PC-9 (cell line): Measurements from ENCODE around the gene TSPEAR. TPM values are rescaled to one million over a fixed set of nuclear protein-coding genes. Genes with fewer than 3 reads are reported as not detected.

ENCODE experiments used
- BruUV-seq: library from RNA; stranded (reverse); fragments of 400-500 nt; replicated peaks from 2 replicates; lab custom pipeline; 2021; lab: Mats Ljungman, UMichigan
- CTCF ChIA-PET: fragments of 300-600 bp; sonication (Branson Sonifier 250); formaldehyde crosslinking; loops from one replicate; lab custom pipeline; 2022; ENCODE audit warnings: antibody characterized with exemption; lab: Charles Lee
- POLR2A ChIA-PET: fragments of 300-600 bp; sonication (Branson Sonifier 250); formaldehyde crosslinking; loops from one replicate; lab custom pipeline; 2022; ENCODE audit warnings: antibody characterized with exemption; ENCODE audit not compliant: unreplicated experiment; lab: Charles Lee
- DNase-seq, 2 experiments: peaks; one replicate each; pipeline versions ENCODE4 v3.0.0 to v3.0.0-alpha.2; 2015 to 2022; ENCODE audit warnings: mixed read lengths in 1 of 2
- H2AFZ ChIP-seq: fragments of 200-600 bp; sonication (generic); 2 replicates; pipeline ENCODE4 v1.8.1; 2017; ENCODE audit warnings: antibody characterized with exemption
- H3F3A ChIP-seq: fragments of 200-600 bp; sonication (generic); 2 replicates; pipeline ENCODE4 v1.8.1; 2017; ENCODE audit warnings: antibody characterized with exemption, mild to moderate bottlenecking, low read depth; ENCODE audit not compliant: insufficient read depth
- H3K27ac ChIP-seq: fragments of 200-600 bp; sonication (generic); 2 replicates; pipeline ENCODE4 v1.6.1; 2016; ENCODE audit warnings: mixed run types
- H3K27me3 ChIP-seq: fragments of 200-600 bp; sonication (generic); 2 replicates; pipeline ENCODE4 v1.6.1; 2016; ENCODE audit warnings: low read depth, mixed run types; ENCODE audit not compliant: insufficient read depth
- H3K36me3 ChIP-seq: fragments of 200-600 bp; sonication (generic); 2 replicates; pipeline ENCODE4 v1.6.1; 2016; ENCODE audit warnings: low read depth, mixed run types
- H3K4me1 ChIP-seq: fragments of 200-600 bp; sonication (generic); replicated peaks from 2 replicates; pipeline ENCODE4 v1.6.1; 2016; ENCODE audit warnings: mixed run types; ENCODE audit not compliant: insufficient read depth
- H3K4me2 ChIP-seq: fragments of 200-600 bp; sonication (generic); 2 replicates; pipeline ENCODE4 v1.6.1; 2017; ENCODE audit warnings: mixed run types
- H3K4me3 ChIP-seq: fragments of 200-600 bp; sonication (generic); 2 replicates; pipeline ENCODE4 v1.6.1; 2016; ENCODE audit warnings: mixed run types
- H3K79me2 ChIP-seq: fragments of 200-600 bp; sonication (generic); 2 replicates; pipeline ENCODE4 v1.6.1; 2017; ENCODE audit warnings: low read depth, mixed run types
- H3K9me2 ChIP-seq: fragments of 200-600 bp; sonication (generic); 2 replicates; pipeline ENCODE4 v1.8.1; 2017; ENCODE audit warnings: mild to moderate bottlenecking; ENCODE audit not compliant: insufficient read depth
- H3K9me3 ChIP-seq: fragments of 200-600 bp; sonication (generic); 2 replicates; pipeline ENCODE4 v1.8.1; 2016; ENCODE audit warnings: low read depth; ENCODE audit not compliant: insufficient read depth
- H4K20me1 ChIP-seq: fragments of 200-600 bp; sonication (generic); 2 replicates; pipeline ENCODE4 v1.8.1; 2017; ENCODE audit not compliant: insufficient read depth
- EZH2 ChIP-seq: fragments of 200-600 bp; sonication (generic); IDR thresholded peaks from 2 replicates; pipeline ENCODE4 v1.8.0; 2017; ENCODE audit warnings: antibody characterized with exemption, low read depth
- intact Hi-C: fragments of 100-400 bp; cut with micrococcal nuclease; formaldehyde crosslinking; loops from one replicate; pipeline ENCODE4 v1.10.0; 2022; ENCODE audit not compliant: unreplicated experiment
- total RNA-seq: library from RNA; stranded (reverse); gene quantifications from 2 replicates; pipeline ENCODE4 v1.2.3, GENCODE V29; 2021
- TF ChIP-seq, protein P1 (sequence below): fragments of 200-600 bp; sonication (generic); conservative IDR thresholded peaks from 2 replicates; pipeline ENCODE4 v1.6.1; 2017; ENCODE audit warnings: mixed run types, antibody characterized with exemption, mild to moderate bottlenecking, moderate library complexity

Gene TSPEAR
- total RNA-seq, 1 experiment from 2014 or later = not detected

DNA sequence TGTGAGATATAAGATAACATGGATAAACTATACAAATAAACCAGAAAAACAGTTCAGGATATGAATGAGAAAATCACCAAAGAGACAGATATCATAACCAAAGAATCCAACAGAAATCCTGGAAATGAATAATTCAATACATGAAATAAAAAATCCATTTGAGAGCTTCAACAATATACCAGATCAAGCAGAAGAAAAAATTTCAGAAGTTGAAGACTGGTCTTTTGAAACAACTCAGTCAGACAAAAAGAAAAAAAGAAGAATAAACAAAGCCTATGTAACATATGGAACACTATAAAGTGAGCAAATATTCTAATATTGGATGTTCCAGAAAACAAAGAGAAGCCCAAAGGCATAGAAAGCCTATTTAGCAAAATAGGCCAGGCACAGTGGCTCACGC, 39.5 kb downstream of the TSPEAR start:
- CTCF ChIA-PET = no interaction called here
- no peak overlapping the region for H3K4me3 ChIP-seq
- POLR2A ChIA-PET = no interaction called here
- no peaks in the 10 kb centered on the region for H3K9me2 ChIP-seq
- no peaks in the 10 kb centered on the region for H3K79me2 ChIP-seq
- DNase-seq = no peak
- no peaks in the 10 kb centered on the region for H3K4me1 ChIP-seq
- no peak overlapping the region for H2AFZ ChIP-seq
- TF ChIP-seq, protein P1, sequence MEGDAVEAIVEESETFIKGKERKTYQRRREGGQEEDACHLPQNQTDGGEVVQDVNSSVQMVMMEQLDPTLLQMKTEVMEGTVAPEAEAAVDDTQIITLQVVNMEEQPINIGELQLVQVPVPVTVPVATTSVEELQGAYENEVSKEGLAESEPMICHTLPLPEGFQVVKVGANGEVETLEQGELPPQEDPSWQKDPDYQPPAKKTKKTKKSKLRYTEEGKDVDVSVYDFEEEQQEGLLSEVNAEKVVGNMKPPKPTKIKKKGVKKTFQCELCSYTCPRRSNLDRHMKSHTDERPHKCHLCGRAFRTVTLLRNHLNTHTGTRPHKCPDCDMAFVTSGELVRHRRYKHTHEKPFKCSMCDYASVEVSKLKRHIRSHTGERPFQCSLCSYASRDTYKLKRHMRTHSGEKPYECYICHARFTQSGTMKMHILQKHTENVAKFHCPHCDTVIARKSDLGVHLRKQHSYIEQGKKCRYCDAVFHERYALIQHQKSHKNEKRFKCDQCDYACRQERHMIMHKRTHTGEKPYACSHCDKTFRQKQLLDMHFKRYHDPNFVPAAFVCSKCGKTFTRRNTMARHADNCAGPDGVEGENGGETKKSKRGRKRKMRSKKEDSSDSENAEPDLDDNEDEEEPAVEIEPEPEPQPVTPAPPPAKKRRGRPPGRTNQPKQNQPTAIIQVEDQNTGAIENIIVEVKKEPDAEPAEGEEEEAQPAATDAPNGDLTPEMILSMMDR = no peak
- H3K27me3 ChIP-seq = peaks cover 38% of the 10 kb centered on the region
- H3K36me3 ChIP-seq = no peaks in the 10 kb centered on the region
- no peak overlapping the region for H3K4me2 ChIP-seq
- no peaks in the 10 kb centered on the region for H3F3A ChIP-seq
- no peaks in the 10 kb centered on the region for H3K9me3 ChIP-seq
- H3K27ac ChIP-seq = no peak overlapping the region
- BruUV-seq = no TSS peak
- intact Hi-C loops = no loop called here
- H4K20me1 ChIP-seq = no peaks in the 10 kb centered on the region

DNA sequence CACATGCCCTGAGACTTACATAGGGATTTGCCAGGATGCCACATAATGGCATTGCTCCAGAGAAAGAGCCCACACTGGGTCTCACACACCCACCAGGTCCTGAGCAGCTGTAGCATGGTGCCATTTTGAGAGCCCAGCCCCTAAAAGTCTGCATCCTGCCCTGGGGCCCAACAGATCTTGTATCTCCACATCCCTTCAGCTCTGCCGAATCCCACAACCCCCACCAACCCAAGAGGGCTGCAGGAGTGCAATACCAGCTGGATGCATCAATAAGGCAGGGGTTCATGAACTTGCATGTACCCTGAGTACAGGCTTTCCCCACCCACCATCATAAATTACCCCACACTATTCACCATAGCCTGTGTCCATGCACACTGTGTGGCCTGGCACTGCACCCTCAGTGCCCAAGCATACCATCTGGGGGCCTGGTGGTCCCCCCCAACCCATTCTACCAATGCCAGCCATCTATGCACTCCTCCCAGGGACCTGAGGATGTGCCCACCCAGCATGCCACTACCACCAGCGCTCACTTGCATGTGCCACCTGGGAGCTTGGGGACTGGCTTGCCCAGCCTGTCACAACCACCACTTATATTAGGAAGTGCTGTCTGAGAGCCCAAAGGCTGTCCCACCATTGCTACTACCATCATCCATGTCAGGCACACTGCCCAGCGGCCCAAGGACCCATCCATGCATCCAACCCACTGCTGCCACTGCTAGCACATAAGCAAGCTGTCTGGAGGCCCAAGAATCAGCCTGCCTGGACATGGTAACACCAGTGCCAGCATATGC, 40.5 kb downstream of the TSPEAR start:
- Histone ChIP-seq H3F3A (no peaks in the 10 kb centered on the region), H2AFZ (no peak overlapping the region), H3K27me3 (peaks cover 27% of the 10 kb centered on the region), H3K9me2 (no peaks in the 10 kb centered on the region), H3K79me2 (no peaks in the 10 kb centered on the region), H3K4me3 (no peak overlapping the region), H3K36me3 (no peaks in the 10 kb centered on the region), H3K4me1 (no peaks in the 10 kb centered on the region), H3K27ac (no peak overlapping the region), H4K20me1 (no peaks in the 10 kb centered on the region), H3K4me2 (no peak overlapping the region), H3K9me3 (no peaks in the 10 kb centered on the region)
- intact Hi-C loops = no loop called here
- CTCF ChIA-PET = no interaction called here
- DNase-seq = no peak
- POLR2A ChIA-PET = no interaction called here
- BruUV-seq = no TSS peak
- TF ChIP-seq, protein P1 = no peak
- no peak for TF ChIP-seq EZH2

DNA sequence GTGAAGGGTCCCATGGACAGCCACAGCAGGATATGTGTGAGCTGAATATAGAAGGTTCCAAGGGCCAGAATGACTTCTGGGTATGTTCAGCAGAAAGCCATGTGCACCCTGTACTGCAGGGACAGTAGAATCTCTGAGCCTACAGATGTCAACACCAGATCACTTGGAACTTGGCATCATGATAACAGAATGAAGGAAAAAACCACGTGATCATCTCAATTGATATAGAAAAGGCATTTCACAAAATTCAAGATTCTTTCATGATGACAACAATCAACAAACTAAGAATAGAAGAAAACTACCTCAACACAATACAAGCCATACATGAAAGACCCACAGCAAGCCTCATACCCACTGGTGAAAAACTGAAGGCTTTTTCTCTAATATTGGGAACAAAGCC, 43.8 kb downstream of the TSPEAR start:
- no peak for DNase-seq
- intact Hi-C loops = no loop called here
- ChIA-PET CTCF (no interaction called here), POLR2A (no interaction called here)
- Histone ChIP-seq H3K36me3 (no peaks in the 10 kb centered on the region), H4K20me1 (no peaks in the 10 kb centered on the region), H3K4me1 (no peaks in the 10 kb centered on the region), H3F3A (no peaks in the 10 kb centered on the region), H3K4me3 (no peak overlapping the region), H2AFZ (no peak overlapping the region), H3K9me3 (no peaks in the 10 kb centered on the region), H3K79me2 (no peaks in the 10 kb centered on the region), H3K27me3 (peaks cover 21% of the 10 kb centered on the region), H3K27ac (no peak overlapping the region), H3K4me2 (no peak overlapping the region), H3K9me2 (no peaks in the 10 kb centered on the region)
- TF ChIP-seq, protein P1 = no peak
- no peak for TF ChIP-seq EZH2
- no TSS peak for BruUV-seq
